Keratinocyte (primary cell): ENCODE measurements around the gene SLC51A. TPM values are rescaled to one million over a fixed set of nuclear protein-coding genes. Genes with fewer than 3 reads are reported as not detected.

ENCODE experiments used
- DNase-seq: peaks from one replicate; pipeline ENCODE4 v3.0.0-alpha.2; 2011; ENCODE audit warnings: low read depth, missing footprints, low spot score
- FAIRE-seq: peaks from 2 replicates; lab custom pipeline; 2011; peaks lifted over from hg19 to GRCh38; lab: Jason Lieb, UNC
- H2AFZ ChIP-seq: 2 replicates; pipeline ENCODE4 v1.6.0; 2012; ENCODE audit warnings: low read length, control low read depth, inconsistent platforms; ENCODE audit not compliant: control insufficient read depth
- H3K27ac ChIP-seq: 2 replicates; pipeline ENCODE4 v1.5.1; 2011; ENCODE audit warnings: low read length; ENCODE audit not compliant: control insufficient read depth, insufficient read depth
- H3K27me3 ChIP-seq: 3 replicates; pipeline ENCODE4 v1.6.0; 2011; ENCODE audit warnings: low read length; ENCODE audit not compliant: control insufficient read depth, insufficient read depth; ENCODE audit errors: extremely low read depth
- H3K36me3 ChIP-seq, 2 experiments: 2 replicates in 1 of 2; 3 replicates in 1 of 2; pipeline ENCODE4 v1.5.1; 2011; ENCODE audit warnings: low read length in 2 of 2, mild to moderate bottlenecking in 1 of 2; ENCODE audit not compliant: control insufficient read depth in 2 of 2, insufficient read depth in 2 of 2; ENCODE audit errors: extremely low read depth in 1 of 2
- H3K4me1 ChIP-seq: 3 replicates; pipeline ENCODE4 v1.5.1; 2011; ENCODE audit warnings: low read length; ENCODE audit not compliant: control insufficient read depth, insufficient read depth; ENCODE audit errors: extremely low read depth
- H3K4me2 ChIP-seq: 3 replicates; pipeline ENCODE4 v1.6.0; 2011; ENCODE audit warnings: low read depth, low read length; ENCODE audit not compliant: control insufficient read depth, insufficient read depth; ENCODE audit errors: extremely low read depth
- H3K4me3 ChIP-seq, 3 experiments: fragments of 200-600 bp in 1 of 3; sonication (generic) in 1 of 3; 2 replicates in 2 of 3; 3 replicates in 1 of 3; pipeline ENCODE4 v1.5.1; 2011 to 2016; ENCODE audit warnings: low read length in 3 of 3, mild to moderate bottlenecking in 3 of 3, control low read depth in 2 of 3, inconsistent platforms in 1 of 3, low read depth in 1 of 3, mixed read lengths in 1 of 3, mixed run types in 1 of 3, moderate library complexity in 1 of 3; ENCODE audit not compliant: control insufficient read depth in 2 of 3, insufficient read depth in 2 of 3; ENCODE audit errors: extremely low read depth in 1 of 3
- H3K79me2 ChIP-seq: 2 replicates; pipeline ENCODE4 v1.6.0; 2012; ENCODE audit warnings: low read length; ENCODE audit not compliant: control insufficient read depth, insufficient read depth
- H3K9ac ChIP-seq: 3 replicates; pipeline ENCODE4 v1.6.0; 2011; ENCODE audit warnings: low read length; ENCODE audit not compliant: control insufficient read depth, insufficient read depth; ENCODE audit errors: extremely low read depth
- H3K9me1 ChIP-seq: 3 replicates; pipeline ENCODE4 v1.6.0; 2011; ENCODE audit warnings: low read length; ENCODE audit not compliant: control insufficient read depth, insufficient read depth; ENCODE audit errors: extremely low read depth
- H3K9me3 ChIP-seq: 2 replicates; pipeline ENCODE4 v1.5.1; 2012; ENCODE audit warnings: low read depth, low read length; ENCODE audit not compliant: control insufficient read depth
- H4K20me1 ChIP-seq: 3 replicates; pipeline ENCODE4 v1.6.0; 2011; ENCODE audit warnings: low read length; ENCODE audit not compliant: control insufficient read depth, insufficient read depth; ENCODE audit errors: extremely low read depth
- EZH2 ChIP-seq: IDR thresholded peaks from one replicate; pipeline ENCODE4 v1.6.1; 2012; ENCODE audit warnings: inconsistent platforms, mild to moderate bottlenecking, low read length, moderate library complexity
- dilution Hi-C: fragments of 300-500 bp; cut with MboI; formaldehyde crosslinking; loops from one replicate; pipeline ENCODE4 v1.7.0; 2020; ENCODE audit warnings: low sequenced_read_pairs; ENCODE audit not compliant: extremely low pct_ligation_motif_present
- polyA plus RNA-seq, 5 experiments: library from polyadenylated mRNA; depleted of rRNA in 3 of 5; stranded (reverse) in 3 of 5; stranded (forward) in 1 of 5; unstranded in 1 of 5; fragments of >200 nt; gene quantifications; 1 replicate in 1 of 5; 2 replicates in 3 of 5; 3 replicates in 1 of 5; pipeline versions ENCODE4 v1.2.1 to v1.2.3, GENCODE V29; 2011 to 2012; ENCODE audit warnings: missing spikeins in 2 of 5, low read depth in 1 of 5, low replicate concordance in 1 of 5
- TF ChIP-seq, protein P1 (sequence below), 3 experiments: IDR thresholded peaks in 1 of 3; conservative IDR thresholded peaks in 1 of 3; optimal IDR thresholded peaks in 1 of 3; 2 replicates in 2 of 3; 3 replicates in 1 of 3; pipeline versions ENCODE3 to v1.5.1; 2011; ENCODE audit warnings: low read length in 3 of 3, mild to moderate bottlenecking in 3 of 3, moderate library complexity in 2 of 3, control low read depth in 1 of 3, inconsistent platforms in 1 of 3; ENCODE audit not compliant: insufficient read depth in 2 of 3; ENCODE audit errors: extremely low read depth in 1 of 3

The SLC51A gene
- polyA plus RNA-seq, 1 donor (not counting 4 experiments of a cell fraction or from before 2014, with no cell fraction given) = not detected

DNA sequence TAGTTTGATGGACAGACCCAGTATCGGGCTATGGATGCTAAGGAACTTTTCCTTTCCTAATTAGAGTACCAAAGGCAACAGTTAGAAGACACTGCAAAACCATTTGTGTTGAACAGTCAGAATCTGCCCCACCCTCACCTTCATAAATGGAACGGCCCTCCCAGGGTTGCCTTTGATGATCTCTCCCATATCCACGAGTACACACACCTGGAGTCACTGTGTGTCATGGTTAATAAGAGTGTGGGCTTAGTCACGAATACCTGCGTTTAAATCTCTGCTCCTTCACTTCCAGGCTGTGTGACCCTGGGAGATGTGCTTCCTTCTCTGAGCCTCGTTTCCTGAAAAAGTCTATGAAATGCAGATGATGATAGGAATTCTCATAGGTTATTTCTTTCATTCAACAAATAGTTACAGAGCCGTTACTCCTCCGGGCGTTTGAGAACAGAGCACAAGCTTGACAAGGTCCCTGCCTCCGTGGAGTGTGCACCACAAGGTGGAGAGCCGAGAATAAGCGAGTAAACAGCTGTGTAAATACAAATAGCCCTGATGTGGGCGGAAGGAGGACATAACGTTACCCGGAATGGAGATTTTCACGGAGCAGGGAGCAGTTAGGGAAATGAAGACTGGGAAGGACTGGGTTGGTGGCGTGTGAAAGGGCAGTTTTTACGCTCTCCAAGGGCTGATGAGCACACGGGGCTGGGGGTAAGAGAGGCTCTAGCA is 6.7 kb downstream of the SLC51A start:
- TF ChIP-seq, protein P1, sequence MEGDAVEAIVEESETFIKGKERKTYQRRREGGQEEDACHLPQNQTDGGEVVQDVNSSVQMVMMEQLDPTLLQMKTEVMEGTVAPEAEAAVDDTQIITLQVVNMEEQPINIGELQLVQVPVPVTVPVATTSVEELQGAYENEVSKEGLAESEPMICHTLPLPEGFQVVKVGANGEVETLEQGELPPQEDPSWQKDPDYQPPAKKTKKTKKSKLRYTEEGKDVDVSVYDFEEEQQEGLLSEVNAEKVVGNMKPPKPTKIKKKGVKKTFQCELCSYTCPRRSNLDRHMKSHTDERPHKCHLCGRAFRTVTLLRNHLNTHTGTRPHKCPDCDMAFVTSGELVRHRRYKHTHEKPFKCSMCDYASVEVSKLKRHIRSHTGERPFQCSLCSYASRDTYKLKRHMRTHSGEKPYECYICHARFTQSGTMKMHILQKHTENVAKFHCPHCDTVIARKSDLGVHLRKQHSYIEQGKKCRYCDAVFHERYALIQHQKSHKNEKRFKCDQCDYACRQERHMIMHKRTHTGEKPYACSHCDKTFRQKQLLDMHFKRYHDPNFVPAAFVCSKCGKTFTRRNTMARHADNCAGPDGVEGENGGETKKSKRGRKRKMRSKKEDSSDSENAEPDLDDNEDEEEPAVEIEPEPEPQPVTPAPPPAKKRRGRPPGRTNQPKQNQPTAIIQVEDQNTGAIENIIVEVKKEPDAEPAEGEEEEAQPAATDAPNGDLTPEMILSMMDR (optimal IDR thresholded peaks at IDR 0.05 in 1 of 3, IDR thresholded peaks at IDR 0.05 in 1 of 3, conservative IDR thresholded peaks at IDR 0.05 in 1 of 3; ENCODE audit: extremely low read depth in 1 of 3, insufficient read depth in 2 of 3, low read length in 3 of 3) = no peak
- no peak for TF ChIP-seq EZH2
- no peak overlapping the region for H3K9ac ChIP-seq
- peaks cover 13% of the 10 kb centered on the region for H3K27me3 ChIP-seq
- no peaks in the 10 kb centered on the region for H3K9me3 ChIP-seq
- H2AFZ ChIP-seq = no peak overlapping the region
- dilution Hi-C loops = no loop called here
- no peaks in the 10 kb centered on the region for H3K79me2 ChIP-seq
- H3K9me1 ChIP-seq = no peaks in the 10 kb centered on the region
- no peaks in the 10 kb centered on the region for H4K20me1 ChIP-seq
- H3K4me2 ChIP-seq = no peak overlapping the region
- DNase-seq (no peak), FAIRE-seq (no peak)
- no peaks in the 10 kb centered on the region for H3K36me3 ChIP-seq
- no peak overlapping the region for H3K4me3 ChIP-seq
- H3K27ac ChIP-seq = no peak overlapping the region
- peaks cover 6% of the 10 kb centered on the region for H3K4me1 ChIP-seq

DNA sequence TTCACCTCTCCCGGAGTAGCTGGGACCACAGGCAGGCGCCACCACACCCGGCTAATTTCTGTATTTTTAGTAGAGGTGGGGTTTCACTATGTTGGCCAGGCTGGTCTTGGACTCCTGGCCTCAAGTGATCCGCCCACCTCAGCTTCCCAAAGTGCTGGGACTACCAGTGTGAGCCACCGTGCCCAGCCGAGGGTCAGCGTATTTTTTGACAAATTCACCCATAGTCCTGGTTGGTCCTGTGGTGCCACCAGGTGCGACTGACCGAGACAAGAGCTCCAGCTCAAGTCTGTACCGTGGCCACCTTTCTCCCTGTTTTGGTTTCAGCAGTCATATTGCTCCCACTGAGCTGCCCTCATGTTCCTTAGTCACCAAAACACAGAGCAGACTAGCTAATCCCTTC is 8.8 kb downstream of the SLC51A start:
- dilution Hi-C loops = no loop called here

More for the DNA sequence above, 8.8 kb downstream of the SLC51A start:
- Histone ChIP-seq H3K27me3 (peaks cover 17% of the 10 kb centered on the region), H3K4me2 (no peak overlapping the region), H3K9ac (no peak overlapping the region), H3K4me3 (no peak overlapping the region), H3K36me3 (no peaks in the 10 kb centered on the region), H4K20me1 (no peaks in the 10 kb centered on the region), H3K79me2 (no peaks in the 10 kb centered on the region), H3K27ac (no peak overlapping the region), H2AFZ (no peak overlapping the region), H3K9me3 (no peaks in the 10 kb centered on the region), H3K9me1 (no peaks in the 10 kb centered on the region), H3K4me1 (no peaks in the 10 kb centered on the region)
- no peak for TF ChIP-seq EZH2
- TF ChIP-seq, protein P1 (optimal IDR thresholded peaks at IDR 0.05 in 1 of 3, IDR thresholded peaks at IDR 0.05 in 1 of 3, conservative IDR thresholded peaks at IDR 0.05 in 1 of 3; ENCODE audit: extremely low read depth in 1 of 3, insufficient read depth in 2 of 3, low read length in 3 of 3) = no peak
- FAIRE-seq = no peak
- no peak for DNase-seq
